ENCODE data around the gene LEFTY1. TPM values are rescaled to one million over a fixed set of nuclear protein-coding genes. Genes with fewer than 3 reads are reported as not detected.

The LEFTY1 gene
- total and polyA plus RNA-seq, 2 of the 13 experiments (the other 11 are each of a cell fraction or from before 2014, with no cell fraction given), result 0.29 to 0.79 TPM

GRCh38 chr1:225911191-225912130, 22.5 kb upstream of the LEFTY1 start (continued):
- TF ChIP-seq MYPOP (CRISPR knock-in tag; IDR thresholded peaks at IDR 0.05) (peak; percentile 61; the same call in 1 of the 2 replicates), ARNT (IDR thresholded peaks at IDR 0.05) (no peak), ZNF234 (CRISPR knock-in tag; conservative IDR thresholded peaks at IDR 0.05) (no peak), HNF1B (CRISPR knock-in tag; IDR thresholded peaks at IDR 0.05) (peak; percentile 67; the same call in 1 of the 2 replicates), ZNF264 (CRISPR knock-in tag; IDR thresholded peaks at IDR 0.05) (0 out of 2 replicates have a peak, but pooled peaks have one; percentile 16), HOXA7 (CRISPR knock-in tag; IDR thresholded peaks at IDR 0.05) (no peak), ARID5B (CRISPR knock-in tag; IDR thresholded peaks at IDR 0.05) (peak; percentile 41; the same call in 1 of the 2 replicates), ETV6 (CRISPR knock-in tag; conservative IDR thresholded peaks at IDR 0.05) (no peak), MED13 (CRISPR knock-in tag; IDR thresholded peaks at IDR 0.05) (no peak), ZNF34 (CRISPR knock-in tag; IDR thresholded peaks at IDR 0.05; ENCODE audit: borderline replicate concordance) (no peak), BRD4 (CRISPR knock-in tag; IDR thresholded peaks at IDR 0.05) (peak; percentile 72; the same call in 1 of the 2 replicates), IRF2 (CRISPR knock-in tag; IDR thresholded peaks at IDR 0.05) (no peak), PHF5A (CRISPR knock-in tag; IDR thresholded peaks at IDR 0.05; ENCODE audit: low read depth, unreplicated experiment) (no peak), ZNF563 (CRISPR knock-in tag; IDR thresholded peaks at IDR 0.05) (no peak), ZBTB26 (CRISPR knock-in tag; IDR thresholded peaks at IDR 0.05; ENCODE audit: borderline replicate concordance) (0 out of 2 replicates have a peak, but pooled peaks have one; percentile 23), NFIC (IDR thresholded peaks at IDR 0.05; ENCODE audit: low read length) (no peak), ZNF367 (CRISPR knock-in tag; IDR thresholded peaks at IDR 0.05; ENCODE audit: borderline replicate concordance) (no peak), CCAR2 (optimal IDR thresholded peaks at IDR 0.05; ENCODE audit: low read depth, low read length) (no peak), MBNL3 (CRISPR knock-in tag; conservative IDR thresholded peaks at IDR 0.05) (no peak)
- TF ChIP-seq, protein P1, sequence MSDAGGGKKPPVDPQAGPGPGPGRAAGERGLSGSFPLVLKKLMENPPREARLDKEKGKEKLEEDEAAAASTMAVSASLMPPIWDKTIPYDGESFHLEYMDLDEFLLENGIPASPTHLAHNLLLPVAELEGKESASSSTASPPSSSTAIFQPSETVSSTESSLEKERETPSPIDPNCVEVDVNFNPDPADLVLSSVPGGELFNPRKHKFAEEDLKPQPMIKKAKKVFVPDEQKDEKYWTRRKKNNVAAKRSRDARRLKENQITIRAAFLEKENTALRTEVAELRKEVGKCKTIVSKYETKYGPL (CRISPR knock-in tag; IDR thresholded peaks at IDR 0.05), result no peak
